GM12878 (cell line): ENCODE results near the gene ECEL1. TPM values are rescaled to one million over a fixed set of nuclear protein-coding genes. Genes with fewer than 3 reads are reported as not detected.

Experiments
- ATAC-seq: fragments of 200-7000 bp; cut with Tn5 transposase; 3 replicates; pipeline ENCODE4 v1.9.1; 2020; ENCODE audit warnings: mild to moderate bottlenecking, moderate library complexity
- BruUV-seq: library from RNA; stranded (reverse); fragments of 400-500 nt; replicated peaks from 2 replicates; lab custom pipeline; 2021; lab: Mats Ljungman, UMichigan
- CTCF ChIA-PET: fragments of 300-600 bp; sonication (Branson Sonifier 250); formaldehyde crosslinking; extraction: SDS; loops from one replicate; lab custom pipeline; 2021; ENCODE audit warnings: inconsistent platforms; lab: Yijun Ruan, JAX
- POLR2A ChIA-PET: fragments of 350-600 bp; formaldehyde crosslinking; extraction: SDS; loops from one replicate; lab custom pipeline; 2021; ENCODE audit warnings: inconsistent platforms; lab: Charles Lee
- RAD21 ChIA-PET: fragments of 300-600 bp; sonication (Branson Sonifier 250); formaldehyde crosslinking; loops from one replicate; lab custom pipeline; 2023; ENCODE audit warnings: antibody characterized with exemption; ENCODE audit not compliant: unreplicated experiment; lab: Charles Lee
- SMC1A ChIA-PET: fragments of 300-600 bp; sonication (Branson Sonifier 250); formaldehyde crosslinking; loops from one replicate; lab custom pipeline; 2023; ENCODE audit not compliant: unreplicated experiment, uncharacterized antibody; lab: Charles Lee
- DNase-seq: peaks from one replicate; pipeline ENCODE4 v3.0.0-alpha.2; 2011; ENCODE audit warnings: low read depth, low spot score
- FAIRE-seq: peaks from 3 replicates; lab custom pipeline; 2011; peaks lifted over from hg19 to GRCh38; lab: Jason Lieb, UNC
- H2AFZ ChIP-seq: 2 replicates; pipeline ENCODE4 v1.6.0; 2011; ENCODE audit warnings: low read depth, low read length, control low read depth; ENCODE audit not compliant: control insufficient read depth
- H3K27ac ChIP-seq: 2 replicates; pipeline ENCODE4 v1.5.1; 2011; ENCODE audit warnings: control low read depth; ENCODE audit not compliant: control insufficient read depth, insufficient read depth
- H3K27me3 ChIP-seq, 2 experiments: replicated peaks in 1 of 2; 2 replicates each; pipeline versions ENCODE4 v1.6.0 to v1.6.1; 2011; ENCODE audit warnings: low read length in 1 of 2; ENCODE audit not compliant: control insufficient read depth in 2 of 2, insufficient read depth in 2 of 2
- H3K36me3 ChIP-seq, 2 experiments: 2 replicates each; pipeline ENCODE4 v1.5.1; 2011; ENCODE audit warnings: low read length in 1 of 2; ENCODE audit not compliant: control insufficient read depth in 2 of 2, insufficient read depth in 2 of 2
- H3K4me1 ChIP-seq: 2 replicates; pipeline ENCODE4 v1.6.1; 2011; ENCODE audit warnings: mild to moderate bottlenecking, low read length, moderate library complexity, mixed read lengths; ENCODE audit not compliant: control insufficient read depth, insufficient read depth
- H3K4me2 ChIP-seq: 2 replicates; pipeline ENCODE4 v1.6.0; 2011; ENCODE audit warnings: control low read depth; ENCODE audit not compliant: control insufficient read depth, insufficient read depth
- H3K4me3 ChIP-seq: fragments of 200-600 bp; sonication (generic); 2 replicates; pipeline ENCODE4 v1.5.1; 2016
- H3K79me2 ChIP-seq: 2 replicates; pipeline ENCODE4 v1.6.0; 2011; ENCODE audit warnings: low read length; ENCODE audit not compliant: control insufficient read depth, insufficient read depth
- H3K9ac ChIP-seq: 2 replicates; pipeline ENCODE4 v1.8.0; 2011; ENCODE audit warnings: low read length, control low read depth, mixed read lengths; ENCODE audit not compliant: control insufficient read depth, insufficient read depth
- H3K9me3 ChIP-seq: replicated peaks from 3 replicates; pipeline ENCODE4 v1.5.1; 2011; ENCODE audit warnings: mild to moderate bottlenecking, low read length; ENCODE audit not compliant: control insufficient read depth, insufficient read depth
- H4K20me1 ChIP-seq: 2 replicates; pipeline ENCODE4 v1.6.0; 2011; ENCODE audit not compliant: control insufficient read depth, insufficient read depth
- BHLHE40 ChIP-seq, 2 experiments: fragments of 450-650 bp in 1 of 2; IDR thresholded peaks; 2 replicates each; pipeline ENCODE4 v1.6.1; 2011 to 2017; ENCODE audit warnings: low read depth in 2 of 2, borderline replicate concordance in 1 of 2, improper control_type of control experiment in 1 of 2, low read length in 1 of 2, mild to moderate bottlenecking in 1 of 2
- CHD4 ChIP-seq: fragments of 200-600 bp; sonication (generic); IDR thresholded peaks from 2 replicates; pipeline ENCODE4 v1.6.1; 2016; ENCODE audit warnings: mild to moderate bottlenecking
- CREB1 ChIP-seq: IDR thresholded peaks from 2 replicates; pipeline ENCODE4 v1.6.1; 2012; ENCODE audit warnings: low read depth, mild to moderate bottlenecking, inconsistent platforms
- CUX1 ChIP-seq: IDR thresholded peaks from 2 replicates; pipeline ENCODE4 v1.6.1; 2012; ENCODE audit warnings: improper control_type of control experiment, low read depth, low read length; ENCODE audit not compliant: insufficient replicate concordance
- KAT2A ChIP-seq: conservative IDR thresholded peaks from 2 replicates; pipeline ENCODE4 v1.6.1; 2011; ENCODE audit warnings: low read depth, low read length; ENCODE audit not compliant: control insufficient read depth
- PML ChIP-seq: IDR thresholded peaks from 2 replicates; pipeline ENCODE4 v1.6.1; 2012; ENCODE audit warnings: low read length, inconsistent platforms
- SKIL ChIP-seq: fragments of 450-650 bp; IDR thresholded peaks from 2 replicates; pipeline ENCODE4 v1.6.1; 2017; ENCODE audit warnings: mild to moderate bottlenecking, low read depth, inconsistent platforms; ENCODE audit not compliant: poor library complexity, severe bottlenecking
- STAT1 ChIP-seq: fragments of 450-650 bp; conservative IDR thresholded peaks from 2 replicates; pipeline ENCODE4 v1.6.1; 2014; ENCODE audit warnings: antibody characterized with exemption, mild to moderate bottlenecking
- ZNF687 ChIP-seq: fragments of 450-650 bp; IDR thresholded peaks from 2 replicates; pipeline ENCODE4 v1.6.1; 2017; ENCODE audit warnings: mild to moderate bottlenecking, moderate library complexity
- WGBS: methylation state at CpG from one replicate; pipeline ENCODE4 v1.1.6; 2016; ENCODE audit warnings: low lambda C conversion rate; ENCODE audit not compliant: insufficient replicate concordance, insufficient coverage; ENCODE audit errors: missing lambda C conversion rate; 5-methylcytosine and 5-hydroxymethylcytosine counted together
- in situ Hi-C: fragments of 300-500 bp; cut with MboI; formaldehyde crosslinking; loops from 9 replicates; pipeline ENCODE4 v1.14.3; 2018; ENCODE audit warnings: mixed read lengths
- intact Hi-C: fragments of 100-400 bp; cut with micrococcal nuclease; formaldehyde crosslinking; loops from one replicate; pipeline ENCODE4 v1.14.2; 2022; ENCODE audit not compliant: unreplicated experiment
- polyA plus RNA-seq, 11 experiments: library from polyadenylated mRNA; depleted of rRNA in 4 of 11; unstranded in 6 of 11; stranded (reverse) in 5 of 11; fragments of >200 nt; fragmentation: Nextera tagmentation in 4 of 11; fragmentation: Illumina TruSeq in 1 of 11; extraction: Ambion mirVana in 4 of 11; extraction: Trizol in 1 of 11; gene quantifications; 1 replicate in 1 of 11; 2 replicates in 10 of 11; pipeline versions ENCODE4 v1.2.1 to v1.2.3, GENCODE V29; 2011 to 2016; ENCODE audit warnings: inconsistent platforms in 2 of 11, missing spikeins in 2 of 11, low read depth in 1 of 11
- total RNA-seq, 4 experiments: library from RNA; depleted of rRNA in 3 of 4; stranded (reverse); fragments of >200 nt in 3 of 4; fragmentation: Illumina TruSeq in 1 of 4; extraction: Trizol in 1 of 4; gene quantifications; 2 replicates each; pipeline versions ENCODE4 v1.2.1 to v1.2.3, GENCODE V29; 2013 to 2021

Gene ECEL1
- total and polyA plus RNA-seq, 10 of the 15 experiments (the other 5 are each of a cell fraction or from before 2014, with no cell fraction given) = not detected

- TF ChIP-seq KAT2A (no peak), SKIL (no peak), BHLHE40 (IDR thresholded peaks at IDR 0.05; ENCODE audit: borderline replicate concordance in 1 of 2, low read depth in 2 of 2, low read length in 1 of 2) (no peak)
- TF ChIP-seq, all 136 proteins: peak for 0
Observed at GRCh38 chr2:232511336-232511890, 23.8 kb upstream of the ECEL1 start (continued).

GRCh38 chr2:232508251-232508650, 20.6 kb upstream of the ECEL1 start:
- H4K20me1 ChIP-seq = no peaks in the 10 kb centered on the region
- no peaks in the 10 kb centered on the region for H3K79me2 ChIP-seq
- no peak overlapping the region for H2AFZ ChIP-seq
- peaks cover 5 to 7% of the 10 kb centered on the region in 2 experiments for H3K27me3 ChIP-seq
- H3K27ac ChIP-seq = no peak overlapping the region
- no peaks in the 10 kb centered on the region for H3K9me3 ChIP-seq
- ChIA-PET CTCF (no interaction called here), RAD21 (no interaction called here), SMC1A (no interaction called here), POLR2A (no interaction called here)
- H3K4me1 ChIP-seq = no peaks in the 10 kb centered on the region
- no peak overlapping the region for H3K4me3 ChIP-seq
- no peak overlapping the region for H3K4me2 ChIP-seq
- in situ Hi-C loops = no loop called here
- no TSS peak for BruUV-seq
- 33% methylated on average over 7 of the region's 7 CpGs for WGBS
- ATAC-seq = no peak
- no peak for DNase-seq
- intact Hi-C loops = no loop called here
- H3K9ac ChIP-seq = no peak overlapping the region
- no peaks in the 10 kb centered on the region for H3K36me3 ChIP-seq
- FAIRE-seq = no peak
- TF ChIP-seq CREB1 = no peak
- no peak for TF ChIP-seq CUX1
- no peak for TF ChIP-seq BHLHE40 (IDR thresholded peaks at IDR 0.05; ENCODE audit: borderline replicate concordance in 1 of 2, low read depth in 2 of 2, low read length in 1 of 2)
- TF ChIP-seq CHD4 = no peak
- TF ChIP-seq ZNF687 = no peak
- TF ChIP-seq PML = no peak
- no peak for TF ChIP-seq STAT1
